Neural cell (in vitro differentiated cells): ENCODE measurements around the gene SMIM13.

ENCODE experiments used
- CTCF ChIP-seq: fragments of 450-650 bp; IDR thresholded peaks from 2 replicates; pipeline ENCODE4 v1.5.1; 2014; ENCODE audit warnings: antibody characterized with exemption, mild to moderate bottlenecking, moderate library complexity; ENCODE audit not compliant: poor library complexity, severe bottlenecking
- EP300 ChIP-seq: fragments of 450-650 bp; conservative IDR thresholded peaks from 2 replicates; pipeline ENCODE4 v1.6.1; 2014; ENCODE audit warnings: antibody characterized with exemption, mild to moderate bottlenecking, moderate library complexity; ENCODE audit not compliant: poor library complexity, severe bottlenecking
- EZH2 ChIP-seq: fragments of 200-600, 300-800 bp; shearing (Covaris generic), sonication (generic); IDR thresholded peaks from 2 replicates; pipeline ENCODE4 v1.6.1; 2014; ENCODE audit warnings: antibody characterized with exemption, low read length, borderline replicate concordance, mild to moderate bottlenecking; ENCODE audit not compliant: insufficient read depth, poor library complexity, severe bottlenecking
- POLR2AphosphoS5 ChIP-seq: IDR thresholded peaks from 2 replicates; pipeline ENCODE4 v1.6.1; 2012
- TAF1 ChIP-seq: IDR thresholded peaks from 2 replicates; pipeline ENCODE4 v1.6.1; 2012; ENCODE audit warnings: low read depth

- no peak for TF ChIP-seq CTCF
- TF ChIP-seq POLR2AphosphoS5, result no peak
- no peak for TF ChIP-seq EP300
- no peak for TF ChIP-seq TAF1
- no peak for TF ChIP-seq EZH2
These were observed 10.1 kb upstream of the SMIM13 start for GRCh38 chr6:11083491-11083890.
